ENCODE measurements around the gene TMEM141.

DNA sequence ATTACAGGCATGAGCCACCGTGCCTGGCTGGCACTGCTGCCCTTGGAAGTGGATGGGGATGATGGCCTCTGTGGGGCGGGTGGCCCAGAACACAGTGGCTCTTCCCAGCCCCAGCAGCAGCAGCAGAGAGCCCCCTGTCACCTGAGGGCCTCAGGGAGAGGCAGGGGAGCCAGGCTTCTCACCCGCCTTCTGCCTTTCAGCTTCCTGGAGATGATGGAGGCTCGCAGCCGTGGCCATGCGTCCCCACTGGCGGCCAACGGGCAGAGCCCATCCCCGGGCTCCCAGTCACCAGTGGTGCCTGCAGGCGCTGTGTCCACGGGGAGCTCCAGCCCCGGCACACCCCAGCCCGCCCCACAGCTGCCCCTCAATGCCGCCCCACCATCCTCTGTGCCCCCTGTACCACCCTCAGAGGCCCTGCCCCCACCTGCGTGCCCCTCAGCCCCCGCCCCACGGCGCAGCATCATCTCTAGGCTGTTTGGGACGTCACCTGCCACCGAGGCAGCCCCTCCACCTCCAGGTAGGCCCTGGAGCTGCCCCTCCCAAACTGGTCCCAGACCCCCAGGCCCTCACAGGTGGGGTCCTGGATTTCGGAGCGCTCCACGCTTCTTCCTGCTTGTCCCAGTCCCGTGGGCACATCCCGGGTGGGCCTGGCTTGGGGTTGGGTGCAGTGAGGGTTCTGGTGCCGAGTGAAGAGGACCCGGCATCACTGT lies 46.2 kb downstream of the TMEM141 start:
- TF ChIP-seq, protein P1, sequence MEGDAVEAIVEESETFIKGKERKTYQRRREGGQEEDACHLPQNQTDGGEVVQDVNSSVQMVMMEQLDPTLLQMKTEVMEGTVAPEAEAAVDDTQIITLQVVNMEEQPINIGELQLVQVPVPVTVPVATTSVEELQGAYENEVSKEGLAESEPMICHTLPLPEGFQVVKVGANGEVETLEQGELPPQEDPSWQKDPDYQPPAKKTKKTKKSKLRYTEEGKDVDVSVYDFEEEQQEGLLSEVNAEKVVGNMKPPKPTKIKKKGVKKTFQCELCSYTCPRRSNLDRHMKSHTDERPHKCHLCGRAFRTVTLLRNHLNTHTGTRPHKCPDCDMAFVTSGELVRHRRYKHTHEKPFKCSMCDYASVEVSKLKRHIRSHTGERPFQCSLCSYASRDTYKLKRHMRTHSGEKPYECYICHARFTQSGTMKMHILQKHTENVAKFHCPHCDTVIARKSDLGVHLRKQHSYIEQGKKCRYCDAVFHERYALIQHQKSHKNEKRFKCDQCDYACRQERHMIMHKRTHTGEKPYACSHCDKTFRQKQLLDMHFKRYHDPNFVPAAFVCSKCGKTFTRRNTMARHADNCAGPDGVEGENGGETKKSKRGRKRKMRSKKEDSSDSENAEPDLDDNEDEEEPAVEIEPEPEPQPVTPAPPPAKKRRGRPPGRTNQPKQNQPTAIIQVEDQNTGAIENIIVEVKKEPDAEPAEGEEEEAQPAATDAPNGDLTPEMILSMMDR (conservative IDR thresholded peaks at IDR 0.05; ENCODE audit: low read length) = no peak
- no peak for TF ChIP-seq EZH2phosphoT487 (IDR thresholded peaks at IDR 0.05; ENCODE audit: borderline replicate concordance)
